Mesothelial cell of epicardium (in vitro differentiated cells): ENCODE measurements around the gene ADAMTS6. TPM values are rescaled to one million over a fixed set of nuclear protein-coding genes. Genes with fewer than 3 reads are reported as not detected.

Experiments used
- DNase-seq, 2 experiments: peaks; one replicate each; pipeline ENCODE4 v3.0.0; 2021; ENCODE audit warnings: low spot score in 2 of 2; ENCODE audit not compliant: unreplicated experiment in 2 of 2
- H3K27ac Mint-ChIP-seq: 2 replicates; pipeline ENCODE4 v1.8.0; 2021; ENCODE audit warnings: mixed read lengths
- H3K27me3 Mint-ChIP-seq: 2 replicates; pipeline ENCODE4 v1.8.0; 2021; ENCODE audit warnings: low read depth, mixed read lengths
- H3K36me3 Mint-ChIP-seq: 2 replicates; pipeline ENCODE4 v1.8.0; 2021; ENCODE audit warnings: mixed read lengths
- H3K4me1 Mint-ChIP-seq: 2 replicates; pipeline ENCODE4 v1.8.0; 2021; ENCODE audit warnings: mixed read lengths
- H3K4me3 Mint-ChIP-seq: 2 replicates; pipeline ENCODE4 v1.8.0; 2021; ENCODE audit warnings: mild to moderate bottlenecking, moderate library complexity, mixed read lengths
- H3K9me3 Mint-ChIP-seq: 2 replicates; pipeline ENCODE4 v1.8.0; 2021; ENCODE audit warnings: mixed read lengths
- CTCF ChIP-seq: fragments of 200-600 bp; sonication (generic); IDR thresholded peaks from one replicate; pipeline ENCODE4 v1.5.0; 2021; ENCODE audit warnings: antibody characterized with exemption; ENCODE audit not compliant: unreplicated experiment
- total RNA-seq: library from RNA; stranded (reverse); gene quantifications from 3 replicates; pipeline ENCODE4 v1.2.1, GENCODE V29; 2021

ADAMTS6 gene
- total RNA-seq, 1 donor from 2014 or later, result 20.6 TPM

DNA sequence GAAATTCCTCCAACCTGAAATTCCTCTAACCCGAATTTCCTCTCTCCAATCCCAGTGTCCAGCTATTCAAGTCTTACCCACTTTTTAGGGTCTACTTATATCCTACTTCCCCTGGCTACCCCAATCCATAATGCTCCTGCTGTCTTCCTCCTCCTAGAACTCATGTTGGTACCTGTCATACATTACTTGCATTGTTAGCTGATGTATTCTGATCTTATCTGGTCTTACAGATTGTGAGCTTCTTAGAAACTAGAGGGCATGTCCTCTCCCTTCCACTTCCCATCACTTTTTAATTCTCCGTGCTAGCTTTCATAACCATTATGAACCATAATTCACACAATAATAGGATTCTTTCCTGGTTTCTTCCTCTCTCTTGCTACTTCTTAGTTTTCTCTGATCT lies 376.9 kb downstream of the ADAMTS6 start:
- Mint-ChIP-seq H3K36me3 (no peaks in the 10 kb centered on the region), H3K4me1 (peaks cover 11% of the 10 kb centered on the region), H3K27ac (no peak overlapping the region), H3K4me3 (no peak overlapping the region), H3K27me3 (no peaks in the 10 kb centered on the region), H3K9me3 (peaks cover 4% of the 10 kb centered on the region)
- no peak for TF ChIP-seq CTCF
- DNase-seq, result no peak

DNA sequence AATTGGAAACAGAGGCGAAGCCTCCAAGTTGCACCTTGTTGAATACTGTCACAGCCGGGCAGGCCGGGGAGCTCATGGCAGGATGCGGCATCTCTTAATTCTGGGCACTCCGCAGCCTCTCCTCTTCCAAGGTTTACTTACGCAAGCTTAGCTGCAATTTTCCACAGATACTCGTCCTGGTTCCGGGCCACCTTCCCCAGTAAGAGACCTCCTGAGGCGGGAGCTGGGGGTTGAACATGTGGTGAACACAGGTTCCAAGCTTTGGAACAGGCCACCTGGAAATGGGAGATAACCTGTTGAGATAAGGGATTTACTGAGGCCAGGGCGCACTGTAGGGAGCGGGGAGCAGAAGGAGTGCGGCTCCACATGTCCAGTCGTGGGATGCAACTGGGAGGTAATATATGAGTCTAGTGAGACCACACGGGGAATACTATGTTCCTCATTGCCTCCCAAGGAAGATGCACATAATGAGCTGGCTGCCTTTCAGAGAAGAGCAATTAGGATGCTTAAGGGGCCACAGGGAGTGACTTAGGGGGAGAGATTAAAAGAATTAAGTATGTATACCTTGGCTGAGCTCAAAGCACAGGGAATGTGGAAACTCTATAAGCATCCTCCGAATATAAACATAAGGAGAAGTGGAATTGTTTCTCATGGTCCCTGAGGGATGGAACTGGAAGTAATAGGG lies 377.8 kb downstream of the ADAMTS6 start:
- no peak for TF ChIP-seq CTCF
- H3K9me3 Mint-ChIP-seq, result peaks cover 2% of the 10 kb centered on the region
- no peaks in the 10 kb centered on the region for H3K36me3 Mint-ChIP-seq
- no peak overlapping the region for H3K27ac Mint-ChIP-seq
- no peaks in the 10 kb centered on the region for H3K27me3 Mint-ChIP-seq
- H3K4me3 Mint-ChIP-seq, result no peak overlapping the region
- peaks cover 16% of the 10 kb centered on the region for H3K4me1 Mint-ChIP-seq
- DNase-seq, result no peak

- Mint-ChIP-seq H3K27ac (no peak overlapping the region), H3K4me1 (peaks cover 22% of the 10 kb centered on the region), H3K9me3 (no peaks in the 10 kb centered on the region), H3K27me3 (no peaks in the 10 kb centered on the region), H3K36me3 (no peaks in the 10 kb centered on the region), H3K4me3 (no peak overlapping the region)
- TF ChIP-seq CTCF, result no peak
- DNase-seq, result no peak
These were observed 378.6 kb downstream of the ADAMTS6 start for GRCh38 chr5:65102976-65103711.

GRCh38 chr5:65102371-65102975 lies 379.2 kb downstream of the ADAMTS6 start:
- H3K9me3 Mint-ChIP-seq, result no peaks in the 10 kb centered on the region
- H3K27ac Mint-ChIP-seq, result no peak overlapping the region
- TF ChIP-seq CTCF, result no peak
- no peaks in the 10 kb centered on the region for H3K27me3 Mint-ChIP-seq
- no peak for DNase-seq
- no peak overlapping the region for H3K4me3 Mint-ChIP-seq
- no peaks in the 10 kb centered on the region for H3K36me3 Mint-ChIP-seq
- peaks cover 22% of the 10 kb centered on the region for H3K4me1 Mint-ChIP-seq

- no peaks in the 10 kb centered on the region for H3K27me3 Mint-ChIP-seq
- no peak for DNase-seq
- H3K9me3 Mint-ChIP-seq, result no peaks in the 10 kb centered on the region
- no peaks in the 10 kb centered on the region for H3K36me3 Mint-ChIP-seq
- no peak overlapping the region for H3K4me3 Mint-ChIP-seq
- no peak overlapping the region for H3K27ac Mint-ChIP-seq
- TF ChIP-seq CTCF, result no peak
- peaks cover 22% of the 10 kb centered on the region for H3K4me1 Mint-ChIP-seq
These were observed 380.1 kb downstream of the ADAMTS6 start for GRCh38 chr5:65101632-65102100.
